B cell (primary cell): ENCODE measurements around the gene NFRKB. TPM values are rescaled to one million over a fixed set of nuclear protein-coding genes. Genes with fewer than 3 reads are reported as not detected.

ENCODE experiments used
- ATAC-seq: fragments of 200-7000 bp; cut with Tn5 transposase; one replicate; pipeline ENCODE4 v1.10.0; 2021; ENCODE audit warnings: low read depth, mild to moderate bottlenecking, moderate number of reproducible peaks, moderate library complexity
- CTCF ChIA-PET: fragments of 350-600 bp; sonication (Branson Sonifier 250); formaldehyde crosslinking; loops from one replicate; lab custom pipeline; 2021; ENCODE audit warnings: antibody characterized with exemption, inconsistent platforms; lab: Charles Lee
- POLR2A ChIA-PET: fragments of 350-600 bp; sonication (Branson Sonifier 250); formaldehyde crosslinking; loops from one replicate; lab custom pipeline; 2021; ENCODE audit warnings: antibody characterized with exemption; lab: Charles Lee
- DNase-seq: peaks from one replicate; pipeline ENCODE4 v3.0.0; 2013
- H2AFZ ChIP-seq: 2 replicates; pipeline ENCODE4 v1.6.1; 2012; ENCODE audit warnings: mild to moderate bottlenecking, low read depth, low read length; ENCODE audit not compliant: insufficient read depth, poor library complexity, severe bottlenecking
- H3K27ac ChIP-seq, 2 donors: 1 replicate in 1 of 2; 2 replicates in 1 of 2; pipeline ENCODE4 v1.5.1; 2012 to 2013; ENCODE audit warnings: low read length in 2 of 2, mild to moderate bottlenecking in 2 of 2, moderate library complexity in 1 of 2
- H3K27me3 ChIP-seq, 4 experiments: fragments of 200-600 bp in 1 of 4; sonication (generic) in 1 of 4; replicated peaks in 1 of 4; 1 replicate in 2 of 4; 2 replicates in 2 of 4; pipeline versions ENCODE4 v1.6.1 to v1.7.0; 2013 to 2016; ENCODE audit warnings: low read length in 3 of 4, mild to moderate bottlenecking in 2 of 4, mixed read lengths in 1 of 4, moderate library complexity in 1 of 4; ENCODE audit not compliant: insufficient read depth in 4 of 4, control insufficient read depth in 3 of 4; ENCODE audit errors: control extremely low read depth in 1 of 4
- H3K36me3 ChIP-seq, 2 experiments: replicated peaks in 1 of 2; 1 replicate in 1 of 2; 2 replicates in 1 of 2; pipeline versions ENCODE4 v1.6.1 to v1.7.1; 2013; ENCODE audit warnings: low read length in 1 of 2; ENCODE audit not compliant: insufficient read depth in 2 of 2, control insufficient read depth in 1 of 2; ENCODE audit errors: control extremely low read depth in 1 of 2, extremely low read depth in 1 of 2
- H3K4me1 ChIP-seq, 2 donors: fragments of 200-600 bp in 1 of 2; sonication (generic) in 1 of 2; 1 replicate in 1 of 2; 2 replicates in 1 of 2; pipeline versions ENCODE4 v1.5.1 to v1.6.1; 2013 to 2017; ENCODE audit warnings: low read length in 2 of 2; ENCODE audit not compliant: control insufficient read depth in 2 of 2, insufficient read depth in 2 of 2
- H3K4me2 ChIP-seq: replicated peaks from 2 replicates; pipeline ENCODE3; 2012; ENCODE audit warnings: mild to moderate bottlenecking, low read depth, low read length; ENCODE audit not compliant: poor library complexity, severe bottlenecking
- H3K4me3 ChIP-seq, 5 experiments: fragments of 200-600 bp in 1 of 5; sonication (generic) in 1 of 5; 1 replicate in 3 of 5; 2 replicates in 2 of 5; pipeline versions ENCODE4 v1.5.1 to v1.7.0; 2011 to 2016; ENCODE audit warnings: low read length in 4 of 5, mild to moderate bottlenecking in 4 of 5, low read depth in 2 of 5, control low read depth in 1 of 5, moderate library complexity in 1 of 5; ENCODE audit not compliant: insufficient read depth in 1 of 5; ENCODE audit errors: control extremely low read depth in 1 of 5, extremely low read depth in 1 of 5
- H3K79me2 ChIP-seq: fragments of 200-600 bp; sonication (generic); one replicate; pipeline ENCODE4 v1.6.0; 2016; ENCODE audit warnings: low read length; ENCODE audit not compliant: control insufficient read depth, insufficient read depth
- H3K9ac ChIP-seq: fragments of 200-600 bp; sonication (generic); 2 replicates; pipeline ENCODE4 v1.6.1; 2017; ENCODE audit warnings: mild to moderate bottlenecking, low read length, moderate library complexity
- H3K9me3 ChIP-seq, 3 donors: one replicate each; pipeline versions ENCODE4 v1.6.1 to v1.7.1; 2013; ENCODE audit warnings: low read length in 2 of 3; ENCODE audit not compliant: control insufficient read depth in 2 of 3, insufficient read depth in 1 of 3; ENCODE audit errors: control extremely low read depth in 1 of 3
- H4K20me1 ChIP-seq: 2 replicates; pipeline ENCODE4 v1.6.0; 2012; ENCODE audit warnings: mild to moderate bottlenecking, low read length; ENCODE audit not compliant: insufficient read depth, control insufficient read depth, poor library complexity, severe bottlenecking
- H3K27ac Mint-ChIP-seq: one replicate; pipeline ENCODE4 v1.8.0; 2021; ENCODE audit warnings: mixed read lengths
- H3K27me3 Mint-ChIP-seq: one replicate; pipeline ENCODE4 v1.8.0; 2021; ENCODE audit warnings: mixed read lengths
- H3K4me1 Mint-ChIP-seq: one replicate; pipeline ENCODE4 v1.8.0; 2021; ENCODE audit warnings: mixed read lengths
- H3K4me3 Mint-ChIP-seq: one replicate; pipeline ENCODE4 v1.8.0; 2021; ENCODE audit warnings: mixed read lengths
- H3K9me3 Mint-ChIP-seq: one replicate; pipeline ENCODE4 v1.8.0; 2022; ENCODE audit warnings: mixed read lengths; ENCODE audit not compliant: insufficient read depth
- CTCF ChIP-seq: fragments of 200-600 bp; IDR thresholded peaks from one replicate; pipeline ENCODE4 v1.8.0; 2022; ENCODE audit warnings: antibody characterized with exemption, mild to moderate bottlenecking
- EZH2 ChIP-seq: IDR thresholded peaks from 2 replicates; pipeline ENCODE4 v1.6.1; 2012; ENCODE audit warnings: borderline replicate concordance, low read depth, mild to moderate bottlenecking, moderate library complexity, low read length; ENCODE audit not compliant: insufficient read depth, poor library complexity, severe bottlenecking
- WGBS: methylation state at CpG from one replicate; pipeline ENCODE4 v1.1.5; 2013; ENCODE audit warnings: missing lambda C conversion rate; ENCODE audit not compliant: insufficient coverage; 5-methylcytosine and 5-hydroxymethylcytosine counted together
- intact Hi-C: fragments of 100-400 bp; cut with micrococcal nuclease; formaldehyde crosslinking; loops from one replicate; pipeline ENCODE4 v1.10.0; 2022
- polyA plus RNA-seq: library from polyadenylated mRNA; depleted of rRNA; stranded (reverse); fragments of >200 nt; gene quantifications from 2 replicates; pipeline ENCODE4 v1.2.3, GENCODE V29; 2012
- total RNA-seq, 2 donors: library from RNA; stranded (reverse); fragments of 120-200 nt in 1 of 2; gene quantifications; 1 replicate in 1 of 2; 2 replicates in 1 of 2; pipeline versions ENCODE4 v1.2.3 to v1.2.4, GENCODE V29; 2013 to 2022

The NFRKB gene
- total and polyA plus RNA-seq, 2 donors (not counting 1 experiment from before 2014, with no cell fraction given), result 28.2 to 36.9 TPM

- CTCF ChIA-PET, result no interaction called here
These were observed 47.7 kb upstream of the NFRKB start for GRCh38 chr11:129943036-129943435.

GRCh38 chr11:129939510-129939909 lies 44.1 kb upstream of the NFRKB start:
- ChIA-PET CTCF (interaction anchor here (1.5 to 2.0 kb wide), 3 partner anchors 9 to 193 kb away, joined by 3 to 6 read pairs (median 3); no protein-coding TSS in a partner anchor), POLR2A (no interaction called here)
- ATAC-seq (no peak), DNase-seq (no peak)
- no peak overlapping the region for H3K4me2 ChIP-seq
- WGBS, result 89% methylated on average over 4 of the region's 4 CpGs
- H3K27me3 ChIP-seq, result no peaks in the 10 kb centered on the region
- no peaks in the 10 kb centered on the region for H4K20me1 ChIP-seq
- H3K36me3 ChIP-seq, result peaks cover 0 to 6% of the 10 kb centered on the region in 2 experiments
- H3K9ac ChIP-seq, result no peak overlapping the region
- H3K9me3 Mint-ChIP-seq, result no peaks in the 10 kb centered on the region
- H3K27ac ChIP-seq, result no peak overlapping the region
- no peaks in the 10 kb centered on the region for H3K79me2 ChIP-seq
- H3K4me3 Mint-ChIP-seq, result no peak overlapping the region
- no peak overlapping the region for H3K4me3 ChIP-seq
- no peaks in the 10 kb centered on the region for H3K9me3 ChIP-seq
- no peaks in the 10 kb centered on the region for H3K27me3 Mint-ChIP-seq
- no peaks in the 10 kb centered on the region for H3K4me1 ChIP-seq
- no peak overlapping the region for H2AFZ ChIP-seq
- TF ChIP-seq CTCF, result no peak
- no peak for TF ChIP-seq EZH2
- H3K27ac Mint-ChIP-seq, result no peak overlapping the region
- intact Hi-C loops, result no loop called here
- no peaks in the 10 kb centered on the region for H3K4me1 Mint-ChIP-seq

More at GRCh38 chr11:129943036-129943435, 47.7 kb upstream of the NFRKB start:
- H3K4me3 Mint-ChIP-seq, result no peak overlapping the region
- Histone ChIP-seq H3K9ac (no peak overlapping the region), H3K4me2 (no peak overlapping the region), H3K9me3 (no peaks in the 10 kb centered on the region), H3K79me2 (no peaks in the 10 kb centered on the region), H3K4me1 (peaks cover 0 to 5% of the 10 kb centered on the region in 2 donors), H3K4me3 (no peak overlapping the region), H2AFZ (no peak overlapping the region), H3K36me3 (peaks cover 0 to 17% of the 10 kb centered on the region in 2 experiments), H3K27ac (no peak overlapping the region), H3K27me3 (no peaks in the 10 kb centered on the region), H4K20me1 (no peaks in the 10 kb centered on the region)
- TF ChIP-seq CTCF (no peak), EZH2 (no peak)
- peaks cover 7% of the 10 kb centered on the region for H3K4me1 Mint-ChIP-seq
- H3K27me3 Mint-ChIP-seq, result no peaks in the 10 kb centered on the region
- POLR2A ChIA-PET, result no interaction called here
- H3K9me3 Mint-ChIP-seq, result no peaks in the 10 kb centered on the region
- DNase-seq, result no peak
- H3K27ac Mint-ChIP-seq, result no peak overlapping the region
- intact Hi-C loops, result no loop called here
- ATAC-seq, result no peak
